HEK293 (cell line): ENCODE data around the gene BOC.

Experiments used
- CTCF ChIA-PET: fragments of 350-600 bp; formaldehyde crosslinking; extraction: SDS; loops from one replicate; lab custom pipeline; 2021; ENCODE audit warnings: antibody characterized with exemption; lab: Yijun Ruan, JAX
- POLR2A ChIA-PET: fragments of 300-600 bp; formaldehyde crosslinking; extraction: SDS; loops from one replicate; lab custom pipeline; 2020; ENCODE audit warnings: antibody characterized with exemption, inconsistent platforms; lab: Yijun Ruan, JAX
- H3K27ac ChIP-seq: fragments of 200-500 bp; sonication (Bioruptor generic); 2 replicates; pipeline ENCODE4 v1.5.1; 2014; ENCODE audit warnings: low read depth, low read length, control low read depth, inconsistent platforms; ENCODE audit errors: extremely low read depth
- H3K36me3 ChIP-seq, 2 experiments: fragments of 200-500 bp in 1 of 2; sonication (Bioruptor generic) in 1 of 2; 1 replicate in 1 of 2; 2 replicates in 1 of 2; pipeline ENCODE4 v1.5.1; 2014 to 2017; ENCODE audit warnings: inconsistent platforms in 2 of 2, low read length in 2 of 2; ENCODE audit not compliant: control insufficient read depth in 2 of 2, insufficient read depth in 1 of 2
- H3K4me1 ChIP-seq: fragments of 200-500 bp; sonication (Bioruptor generic); 2 replicates; pipeline ENCODE4 v1.5.1; 2014; ENCODE audit warnings: mild to moderate bottlenecking, low read length, inconsistent platforms; ENCODE audit not compliant: control insufficient read depth, insufficient read depth
- H3K4me3 ChIP-seq: 2 replicates; pipeline ENCODE4 v1.5.1; 2011; ENCODE audit warnings: low read depth, mild to moderate bottlenecking, control low read depth, low read length, moderate library complexity
- H3K9me3 ChIP-seq: fragments of 200-500 bp; sonication (Bioruptor generic); 2 replicates; pipeline ENCODE4 v1.5.1; 2014; ENCODE audit warnings: low read depth, low read length, inconsistent platforms; ENCODE audit not compliant: control insufficient read depth, insufficient read depth
- HOXD13 ChIP-seq: sonication (generic); formaldehyde crosslinking; IDR thresholded peaks from 2 replicates; pipeline ENCODE4 v1.8.0; 2022; ENCODE audit warnings: missing genetic modification reagents, borderline replicate concordance
- KLF7 ChIP-seq: fragments of 450-650 bp; formaldehyde crosslinking; IDR thresholded peaks from 2 replicates; pipeline ENCODE4 v1.5.1; 2016; ENCODE audit warnings: missing biosample characterization, missing genetic modification characterization, borderline replicate concordance
- PRDM1 ChIP-seq: fragments of 450-650 bp; formaldehyde crosslinking; IDR thresholded peaks from 2 replicates; pipeline ENCODE4; 2016; ENCODE audit warnings: missing biosample characterization, missing genetic modification characterization
- YY1 ChIP-seq: fragments of 450-650 bp; formaldehyde crosslinking; IDR thresholded peaks from 2 replicates; pipeline ENCODE4 v1.5.1; 2018; ENCODE audit warnings: missing biosample characterization, missing genetic modification characterization
- ZNF112 ChIP-seq: fragments of 450-650 bp; formaldehyde crosslinking; IDR thresholded peaks from 2 replicates; pipeline ENCODE4 v1.5.0; 2017; ENCODE audit warnings: missing biosample characterization, missing genetic modification characterization
- ZNF146 ChIP-seq: fragments of 450-650 bp; formaldehyde crosslinking; IDR thresholded peaks from 2 replicates; pipeline ENCODE4 v1.5.1; 2016; ENCODE audit warnings: missing biosample characterization, missing genetic modification characterization
- ZNF184 ChIP-seq: fragments of 450-650 bp; IDR thresholded peaks from 2 replicates; pipeline ENCODE4 v1.5.1; 2018; ENCODE audit warnings: missing biosample characterization, mild to moderate bottlenecking, missing genetic modification characterization
- ZNF248 ChIP-seq: fragments of 450-650 bp; formaldehyde crosslinking; IDR thresholded peaks from 2 replicates; pipeline ENCODE4 v1.5.1; 2017; ENCODE audit warnings: missing biosample characterization, missing genetic modification characterization
- ZNF354C ChIP-seq: fragments of 450-650 bp; formaldehyde crosslinking; IDR thresholded peaks from 2 replicates; pipeline ENCODE4 v1.5.1; 2016; ENCODE audit warnings: missing biosample characterization, missing genetic modification characterization, low read depth, borderline replicate concordance
- ZNF529 ChIP-seq: fragments of 450-650 bp; formaldehyde crosslinking; IDR thresholded peaks from 2 replicates; pipeline ENCODE4 v1.5.1; 2017; ENCODE audit warnings: missing genetic modification characterization, missing biosample characterization; ENCODE audit not compliant: insufficient replicate concordance
- ZNF610 ChIP-seq: fragments of 450-650 bp; formaldehyde crosslinking; IDR thresholded peaks from 2 replicates; pipeline ENCODE4 v1.5.1; 2016; ENCODE audit warnings: missing biosample characterization, missing genetic modification characterization, borderline replicate concordance
- ZNF623 ChIP-seq: fragments of 450-650 bp; formaldehyde crosslinking; IDR thresholded peaks from 2 replicates; pipeline ENCODE4 v1.5.1; 2016; ENCODE audit warnings: missing biosample characterization, missing genetic modification characterization
- ZNF626 ChIP-seq: fragments of 450-650 bp; sonication (Bioruptor Pico); formaldehyde crosslinking; IDR thresholded peaks from 2 replicates; pipeline ENCODE4 v1.5.1; 2018; ENCODE audit warnings: missing biosample characterization, missing genetic modification characterization, inconsistent platforms
- ZNF76 ChIP-seq: fragments of 450-650 bp; formaldehyde crosslinking; IDR thresholded peaks from 2 replicates; pipeline ENCODE4; 2016; ENCODE audit warnings: low read depth, missing biosample characterization, missing genetic modification characterization, borderline replicate concordance
- TF ChIP-seq, protein P1 (sequence below): fragments of 450-650 bp; IDR thresholded peaks from 2 replicates; pipeline ENCODE4 v1.5.1; 2018; ENCODE audit warnings: missing biosample characterization, missing genetic modification characterization
- TF ChIP-seq, protein P2 (sequence below): fragments of 450-650 bp; formaldehyde crosslinking; conservative IDR thresholded peaks from 2 replicates; pipeline ENCODE4 v1.5.1; 2016; ENCODE audit warnings: low read depth, missing biosample characterization, missing genetic modification characterization
- TF ChIP-seq, protein P3 (sequence below): fragments of 450-650 bp; formaldehyde crosslinking; IDR thresholded peaks from 2 replicates; pipeline ENCODE4 v1.5.1; 2016; ENCODE audit warnings: missing biosample characterization, missing genetic modification characterization
- TF ChIP-seq, protein P4 (sequence below): fragments of 450-650 bp; formaldehyde crosslinking; IDR thresholded peaks from 2 replicates; pipeline ENCODE4 v1.5.1; 2017; ENCODE audit warnings: missing biosample characterization, missing genetic modification characterization

BOC gene

DNA sequence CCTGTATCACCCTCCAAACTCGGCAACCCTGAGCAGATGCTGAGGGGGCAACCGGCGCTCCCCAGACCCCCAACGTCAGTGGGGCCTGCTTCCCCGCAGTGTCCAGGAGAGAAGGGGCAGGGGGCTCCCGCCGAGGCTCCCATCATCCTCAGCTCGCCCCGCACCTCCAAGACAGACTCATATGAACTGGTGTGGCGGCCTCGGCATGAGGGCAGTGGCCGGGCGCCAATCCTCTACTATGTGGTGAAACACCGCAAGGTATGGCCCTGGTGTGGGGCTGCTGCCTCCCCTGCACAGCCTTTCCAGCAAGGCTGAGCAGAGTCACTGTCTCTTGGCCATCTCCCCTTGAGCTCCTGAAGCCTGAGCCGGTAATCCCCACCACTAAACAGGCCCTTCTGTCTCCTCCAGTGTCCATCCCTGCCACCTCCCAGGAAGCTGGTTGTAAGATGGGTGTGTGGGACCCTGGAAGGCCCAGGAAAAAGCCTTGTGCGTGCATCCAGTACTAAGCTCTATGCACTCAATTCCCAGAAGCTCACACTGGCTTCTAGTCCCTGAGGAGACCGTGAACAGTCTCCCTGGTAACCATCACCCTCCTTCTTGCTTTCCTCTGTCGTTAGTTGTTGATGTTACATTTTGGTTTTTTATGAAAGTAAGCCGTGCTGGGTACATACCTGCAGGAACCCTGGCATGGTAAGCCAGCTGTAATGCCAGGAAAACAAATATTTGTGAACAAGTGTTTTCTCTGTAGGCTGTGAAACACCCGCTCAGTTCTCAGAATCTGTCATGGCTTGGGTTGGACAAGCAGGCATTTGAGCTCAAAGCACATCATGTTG lies 63.3 kb downstream of the BOC start:
- TF ChIP-seq, protein P1, sequence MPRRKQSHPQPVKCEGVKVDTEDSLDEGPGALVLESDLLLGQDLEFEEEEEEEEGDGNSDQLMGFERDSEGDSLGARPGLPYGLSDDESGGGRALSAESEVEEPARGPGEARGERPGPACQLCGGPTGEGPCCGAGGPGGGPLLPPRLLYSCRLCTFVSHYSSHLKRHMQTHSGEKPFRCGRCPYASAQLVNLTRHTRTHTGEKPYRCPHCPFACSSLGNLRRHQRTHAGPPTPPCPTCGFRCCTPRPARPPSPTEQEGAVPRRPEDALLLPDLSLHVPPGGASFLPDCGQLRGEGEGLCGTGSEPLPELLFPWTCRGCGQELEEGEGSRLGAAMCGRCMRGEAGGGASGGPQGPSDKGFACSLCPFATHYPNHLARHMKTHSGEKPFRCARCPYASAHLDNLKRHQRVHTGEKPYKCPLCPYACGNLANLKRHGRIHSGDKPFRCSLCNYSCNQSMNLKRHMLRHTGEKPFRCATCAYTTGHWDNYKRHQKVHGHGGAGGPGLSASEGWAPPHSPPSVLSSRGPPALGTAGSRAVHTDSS (tag by site-specific recombination), result no peak
- no peak for TF ChIP-seq ZNF184 (tag by site-specific recombination)
- TF ChIP-seq YY1 (tag by site-specific recombination), result no peak
- TF ChIP-seq ZNF248 (tag by site-specific recombination), result no peak
- TF ChIP-seq ZNF626 (tag by site-specific recombination), result no peak
- no peak for TF ChIP-seq ZNF529 (tag by site-specific recombination)
- no peaks in the 10 kb centered on the region for H3K9me3 ChIP-seq
- no peaks in the 10 kb centered on the region for H3K4me1 ChIP-seq
- ChIA-PET POLR2A (no interaction called here), CTCF (interaction anchor here (0.5 kb wide), 1 partner anchor 205 kb away, joined by 3 read pairs; no protein-coding TSS in a partner anchor)
- no peak overlapping the region for H3K27ac ChIP-seq
- H3K36me3 ChIP-seq, result peaks cover 0 to 38% of the 10 kb centered on the region in 2 experiments; a peak in 1 of 3 replicates
- H3K4me3 ChIP-seq, result no peak overlapping the region

DNA sequence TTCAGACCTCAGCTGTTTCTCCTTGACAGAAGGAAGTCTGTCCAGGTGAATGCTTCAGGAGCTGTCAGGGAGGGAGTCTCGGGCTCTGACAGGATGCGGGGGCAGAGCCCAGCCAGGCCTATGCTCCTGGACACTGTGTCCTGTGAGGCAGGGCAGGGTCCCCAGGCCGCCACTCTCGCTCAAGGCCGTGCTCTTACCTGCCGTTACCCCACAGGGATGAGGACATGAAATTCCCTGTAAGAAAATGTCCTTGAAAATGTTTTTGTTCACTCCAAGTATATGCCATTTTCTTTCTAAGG lies 63.9 kb downstream of the BOC start:
- H3K27ac ChIP-seq, result no peak overlapping the region
- H3K4me1 ChIP-seq, result no peaks in the 10 kb centered on the region
- no peaks in the 10 kb centered on the region for H3K9me3 ChIP-seq
- peaks cover 0 to 42% of the 10 kb centered on the region in 2 experiments; a peak in 1 of 3 replicates for H3K36me3 ChIP-seq
- POLR2A ChIA-PET, result no interaction called here
- TF ChIP-seq KLF7 (tag by site-specific recombination), result no peak
- TF ChIP-seq, protein P2, sequence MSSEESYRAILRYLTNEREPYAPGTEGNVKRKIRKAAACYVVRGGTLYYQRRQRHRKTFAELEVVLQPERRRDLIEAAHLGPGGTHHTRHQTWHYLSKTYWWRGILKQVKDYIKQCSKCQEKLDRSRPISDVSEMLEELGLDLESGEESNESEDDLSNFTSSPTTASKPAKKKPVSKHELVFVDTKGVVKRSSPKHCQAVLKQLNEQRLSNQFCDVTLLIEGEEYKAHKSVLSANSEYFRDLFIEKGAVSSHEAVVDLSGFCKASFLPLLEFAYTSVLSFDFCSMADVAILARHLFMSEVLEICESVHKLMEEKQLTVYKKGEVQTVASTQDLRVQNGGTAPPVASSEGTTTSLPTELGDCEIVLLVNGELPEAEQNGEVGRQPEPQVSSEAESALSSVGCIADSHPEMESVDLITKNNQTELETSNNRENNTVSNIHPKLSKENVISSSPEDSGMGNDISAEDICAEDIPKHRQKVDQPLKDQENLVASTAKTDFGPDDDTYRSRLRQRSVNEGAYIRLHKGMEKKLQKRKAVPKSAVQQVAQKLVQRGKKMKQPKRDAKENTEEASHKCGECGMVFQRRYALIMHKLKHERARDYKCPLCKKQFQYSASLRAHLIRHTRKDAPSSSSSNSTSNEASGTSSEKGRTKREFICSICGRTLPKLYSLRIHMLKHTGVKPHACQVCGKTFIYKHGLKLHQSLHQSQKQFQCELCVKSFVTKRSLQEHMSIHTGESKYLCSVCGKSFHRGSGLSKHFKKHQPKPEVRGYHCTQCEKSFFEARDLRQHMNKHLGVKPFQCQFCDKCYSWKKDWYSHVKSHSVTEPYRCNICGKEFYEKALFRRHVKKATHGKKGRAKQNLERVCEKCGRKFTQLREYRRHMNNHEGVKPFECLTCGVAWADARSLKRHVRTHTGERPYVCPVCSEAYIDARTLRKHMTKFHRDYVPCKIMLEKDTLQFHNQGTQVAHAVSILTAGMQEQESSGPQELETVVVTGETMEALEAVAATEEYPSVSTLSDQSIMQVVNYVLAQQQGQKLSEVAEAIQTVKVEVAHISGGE (tag by site-specific recombination), result no peak
- TF ChIP-seq ZNF623 (tag by site-specific recombination), result no peak
- TF ChIP-seq, protein P3, sequence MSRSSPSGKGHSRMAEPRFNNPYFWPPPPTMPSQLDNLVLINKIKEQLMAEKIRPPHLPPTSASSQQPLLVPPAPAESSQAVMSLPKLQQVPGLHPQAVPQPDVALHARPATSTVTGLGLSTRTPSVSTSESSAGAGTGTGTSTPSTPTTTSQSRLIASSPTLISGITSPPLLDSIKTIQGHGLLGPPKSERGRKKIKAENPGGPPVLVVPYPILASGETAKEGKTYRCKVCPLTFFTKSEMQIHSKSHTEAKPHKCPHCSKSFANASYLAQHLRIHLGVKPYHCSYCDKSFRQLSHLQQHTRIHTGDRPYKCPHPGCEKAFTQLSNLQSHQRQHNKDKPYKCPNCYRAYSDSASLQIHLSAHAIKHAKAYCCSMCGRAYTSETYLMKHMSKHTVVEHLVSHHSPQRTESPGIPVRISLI, result no peak
- TF ChIP-seq PRDM1 (tag by site-specific recombination), result no peak
- no peak for TF ChIP-seq ZNF112 (tag by site-specific recombination)
- no peak for TF ChIP-seq ZNF76 (tag by site-specific recombination)
- TF ChIP-seq ZNF610, result no peak
- no peak for TF ChIP-seq ZNF248 (tag by site-specific recombination)
- no peak for TF ChIP-seq HOXD13 (CRISPR knock-in tag)
- TF ChIP-seq ZNF146, result no peak
- TF ChIP-seq, protein P4, sequence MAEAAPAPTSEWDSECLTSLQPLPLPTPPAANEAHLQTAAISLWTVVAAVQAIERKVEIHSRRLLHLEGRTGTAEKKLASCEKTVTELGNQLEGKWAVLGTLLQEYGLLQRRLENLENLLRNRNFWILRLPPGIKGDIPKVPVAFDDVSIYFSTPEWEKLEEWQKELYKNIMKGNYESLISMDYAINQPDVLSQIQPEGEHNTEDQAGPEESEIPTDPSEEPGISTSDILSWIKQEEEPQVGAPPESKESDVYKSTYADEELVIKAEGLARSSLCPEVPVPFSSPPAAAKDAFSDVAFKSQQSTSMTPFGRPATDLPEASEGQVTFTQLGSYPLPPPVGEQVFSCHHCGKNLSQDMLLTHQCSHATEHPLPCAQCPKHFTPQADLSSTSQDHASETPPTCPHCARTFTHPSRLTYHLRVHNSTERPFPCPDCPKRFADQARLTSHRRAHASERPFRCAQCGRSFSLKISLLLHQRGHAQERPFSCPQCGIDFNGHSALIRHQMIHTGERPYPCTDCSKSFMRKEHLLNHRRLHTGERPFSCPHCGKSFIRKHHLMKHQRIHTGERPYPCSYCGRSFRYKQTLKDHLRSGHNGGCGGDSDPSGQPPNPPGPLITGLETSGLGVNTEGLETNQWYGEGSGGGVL (tag by site-specific recombination), result no peak
- TF ChIP-seq ZNF354C (tag by site-specific recombination), result no peak
- H3K4me3 ChIP-seq, result no peak overlapping the region
- CTCF ChIA-PET, result no interaction called here
